Progenitor cell of endocrine pancreas (in vitro differentiated cells): ENCODE data around the gene ADCY10. TPM values are rescaled to one million over a fixed set of nuclear protein-coding genes. Genes with fewer than 3 reads are reported as not detected.
"Not testable (repeated sequence)": the region's sequence is repeated elsewhere in the genome, so short reads cannot be mapped to it uniquely, and the experiment has no call there.

Experiments used
- DNase-seq: peaks from one replicate; pipeline ENCODE4 v3.0.0; 2021; ENCODE audit warnings: low spot score; ENCODE audit not compliant: unreplicated experiment
- H3K27ac Mint-ChIP-seq: 2 replicates; pipeline ENCODE4 v1.8.0; 2021; ENCODE audit warnings: mild to moderate bottlenecking, moderate library complexity, mixed read lengths
- H3K27me3 Mint-ChIP-seq: 2 replicates; pipeline ENCODE4 v1.8.0; 2021; ENCODE audit warnings: mixed read lengths
- H3K36me3 Mint-ChIP-seq: 2 replicates; pipeline ENCODE4 v1.8.0; 2022; ENCODE audit warnings: mixed read lengths; ENCODE audit not compliant: insufficient read depth
- H3K4me1 Mint-ChIP-seq: 2 replicates; pipeline ENCODE4 v1.8.0; 2021; ENCODE audit warnings: low read depth, mixed read lengths
- H3K4me3 Mint-ChIP-seq: 2 replicates; pipeline ENCODE4 v1.8.0; 2021; ENCODE audit warnings: low read depth, mild to moderate bottlenecking, moderate library complexity, mixed read lengths
- H3K9me3 Mint-ChIP-seq: 2 replicates; pipeline ENCODE4 v1.8.0; 2021; ENCODE audit warnings: low read depth, mixed read lengths
- total RNA-seq: library from RNA; stranded (reverse); gene quantifications from 2 replicates; pipeline ENCODE4 v1.2.1, GENCODE V29; 2021
- TF ChIP-seq, protein P1 (sequence below): fragments of 200-600 bp; sonication (generic); IDR thresholded peaks from one replicate; pipeline ENCODE4 v1.5.0; 2021; ENCODE audit warnings: antibody characterized with exemption, mild to moderate bottlenecking; ENCODE audit not compliant: unreplicated experiment

ADCY10 gene
- total RNA-seq, 1 donor from 2014 or later: 0.60 TPM

DNA sequence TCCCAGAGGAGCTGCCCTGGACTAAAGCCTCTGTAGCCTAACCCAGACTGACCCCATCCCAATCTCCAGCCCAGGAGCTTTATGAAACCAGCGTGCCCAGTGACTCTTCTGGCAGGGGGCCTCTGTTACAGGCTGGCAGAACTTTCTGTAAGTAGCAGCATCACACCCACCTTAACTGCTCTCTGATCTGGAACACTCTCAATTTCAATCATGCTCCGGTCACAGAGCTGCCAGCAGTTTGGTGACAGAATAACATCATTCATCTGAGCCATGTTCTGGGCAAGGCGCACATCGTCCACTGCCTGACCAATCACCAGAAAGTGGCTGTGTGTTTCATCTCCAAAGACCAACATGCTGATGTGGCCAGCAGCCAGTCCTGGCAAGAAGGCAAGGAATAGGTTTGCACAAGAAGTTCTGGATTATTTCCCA is 14.7 kb downstream of the ADCY10 start:
- TF ChIP-seq, protein P1, sequence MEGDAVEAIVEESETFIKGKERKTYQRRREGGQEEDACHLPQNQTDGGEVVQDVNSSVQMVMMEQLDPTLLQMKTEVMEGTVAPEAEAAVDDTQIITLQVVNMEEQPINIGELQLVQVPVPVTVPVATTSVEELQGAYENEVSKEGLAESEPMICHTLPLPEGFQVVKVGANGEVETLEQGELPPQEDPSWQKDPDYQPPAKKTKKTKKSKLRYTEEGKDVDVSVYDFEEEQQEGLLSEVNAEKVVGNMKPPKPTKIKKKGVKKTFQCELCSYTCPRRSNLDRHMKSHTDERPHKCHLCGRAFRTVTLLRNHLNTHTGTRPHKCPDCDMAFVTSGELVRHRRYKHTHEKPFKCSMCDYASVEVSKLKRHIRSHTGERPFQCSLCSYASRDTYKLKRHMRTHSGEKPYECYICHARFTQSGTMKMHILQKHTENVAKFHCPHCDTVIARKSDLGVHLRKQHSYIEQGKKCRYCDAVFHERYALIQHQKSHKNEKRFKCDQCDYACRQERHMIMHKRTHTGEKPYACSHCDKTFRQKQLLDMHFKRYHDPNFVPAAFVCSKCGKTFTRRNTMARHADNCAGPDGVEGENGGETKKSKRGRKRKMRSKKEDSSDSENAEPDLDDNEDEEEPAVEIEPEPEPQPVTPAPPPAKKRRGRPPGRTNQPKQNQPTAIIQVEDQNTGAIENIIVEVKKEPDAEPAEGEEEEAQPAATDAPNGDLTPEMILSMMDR: no peak
- Mint-ChIP-seq H3K4me1 (peaks cover 5% of the 10 kb centered on the region), H3K36me3 (no peaks in the 10 kb centered on the region), H3K4me3 (no peak overlapping the region), H3K27ac (no peak overlapping the region), H3K9me3 (no peaks in the 10 kb centered on the region), H3K27me3 (no peaks in the 10 kb centered on the region)
- no peak for DNase-seq

DNA sequence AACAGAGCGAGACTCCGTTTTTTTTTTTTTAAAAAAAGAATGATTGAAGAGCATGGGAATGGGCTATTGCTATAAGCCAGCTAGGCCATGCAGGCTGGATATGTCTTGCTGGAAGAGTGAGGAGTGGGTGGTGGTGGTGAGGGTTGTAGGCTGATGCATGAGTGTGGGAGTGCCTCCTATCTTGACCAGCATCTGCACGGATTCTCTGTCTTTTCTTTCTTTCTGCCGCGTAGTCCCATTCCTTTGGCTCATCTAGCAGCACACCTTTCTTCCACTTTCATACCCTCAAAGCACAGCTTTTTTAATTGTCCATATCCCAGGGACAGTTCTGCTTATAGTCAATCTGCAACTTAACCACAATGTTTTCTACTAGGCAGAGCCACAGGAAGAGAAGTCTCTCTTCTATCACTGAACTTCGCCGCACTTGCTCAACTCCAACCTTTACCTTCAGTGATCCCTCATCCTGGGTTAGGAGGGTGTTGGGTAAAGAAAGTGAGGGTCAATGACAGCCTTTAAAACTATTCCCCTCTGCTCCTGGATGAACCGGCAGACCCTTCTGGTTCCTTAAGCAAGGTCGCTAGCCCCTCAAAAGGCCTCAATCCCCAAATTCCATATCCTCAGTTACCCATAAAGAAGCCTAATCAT is 15.2 kb downstream of the ADCY10 start:
- Mint-ChIP-seq H3K9me3 (no peaks in the 10 kb centered on the region), H3K4me3 (no peak overlapping the region), H3K4me1 (peaks cover 3% of the 10 kb centered on the region), H3K36me3 (no peaks in the 10 kb centered on the region), H3K27me3 (no peaks in the 10 kb centered on the region), H3K27ac (no peak overlapping the region)
- DNase-seq: no peak
- TF ChIP-seq, protein P1: no peak

DNA sequence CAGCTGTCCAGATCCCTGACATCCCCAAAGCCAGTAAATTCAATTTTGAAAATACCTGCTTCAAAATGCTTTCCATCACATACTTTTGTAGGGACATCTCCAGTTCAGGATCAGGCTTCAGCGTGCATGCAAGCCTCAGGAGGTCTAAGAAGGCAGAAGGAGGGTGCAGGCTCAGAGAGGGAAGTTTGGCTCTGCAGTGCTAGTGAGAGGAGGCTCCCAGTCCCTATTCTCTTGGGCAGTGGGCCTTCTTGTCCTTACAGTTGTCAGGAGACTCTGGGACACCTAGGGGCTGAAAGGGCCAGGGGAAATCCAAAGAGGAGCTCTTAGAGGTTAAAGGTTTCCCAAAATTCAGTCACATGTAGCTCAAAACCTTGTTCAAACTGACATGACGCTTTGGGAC is 20.1 kb downstream of the ADCY10 start:
- Mint-ChIP-seq H3K36me3 (no peaks in the 10 kb centered on the region), H3K4me3 (no peak overlapping the region), H3K9me3 (peaks cover 3% of the 10 kb centered on the region), H3K4me1 (no peaks in the 10 kb centered on the region), H3K27ac (no peak overlapping the region), H3K27me3 (no peaks in the 10 kb centered on the region)
- TF ChIP-seq, protein P1: no peak
- no peak for DNase-seq

DNA sequence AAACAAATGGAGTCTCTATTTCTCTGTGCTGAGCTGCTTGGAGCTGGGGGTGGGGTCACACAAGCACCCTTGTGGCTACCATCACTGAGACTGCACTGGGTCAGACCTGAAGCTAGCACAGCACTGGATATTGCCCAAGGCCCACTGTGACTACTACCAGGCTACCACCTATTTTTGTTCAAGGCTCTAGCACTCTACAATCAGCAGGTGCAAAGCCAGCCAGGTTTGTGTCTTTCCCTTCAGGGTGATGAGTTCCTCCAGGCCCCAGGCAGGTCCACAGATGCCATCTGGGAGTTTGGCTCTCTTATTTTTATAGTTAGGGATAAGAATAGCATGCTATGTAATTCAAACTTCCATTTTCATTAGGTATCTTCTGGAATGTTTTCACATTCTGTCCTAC is 23.5 kb downstream of the ADCY10 start:
- H3K27ac Mint-ChIP-seq: no peak overlapping the region
- no peak overlapping the region for H3K4me3 Mint-ChIP-seq

DNA sequence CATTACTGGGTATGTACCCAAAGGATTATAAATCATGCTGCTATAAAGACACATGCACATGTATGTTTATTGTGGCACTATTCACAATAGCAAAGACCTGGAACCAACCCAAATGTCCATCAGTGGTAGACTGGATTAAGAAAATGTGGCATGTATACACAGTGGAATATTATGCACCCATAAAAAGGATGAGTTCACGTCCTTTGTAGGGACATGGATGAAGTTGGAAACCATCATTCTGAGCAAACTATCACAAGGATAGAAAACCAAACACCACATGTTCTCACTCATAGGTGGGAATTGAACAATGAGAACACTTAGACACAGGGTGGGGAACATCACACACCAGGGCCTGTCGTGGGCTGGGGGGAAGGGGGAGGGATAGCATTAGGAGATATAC is 26.7 kb downstream of the ADCY10 start:
- peaks cover 18% of the 10 kb centered on the region for H3K9me3 Mint-ChIP-seq
- not testable (repeated sequence) for H3K4me3 Mint-ChIP-seq, H3K4me1 Mint-ChIP-seq, H3K27me3 Mint-ChIP-seq, H3K36me3 Mint-ChIP-seq, H3K27ac Mint-ChIP-seq, DNase-seq

More for the DNA sequence above, 23.5 kb downstream of the ADCY10 start:
- no peaks in the 10 kb centered on the region for H3K4me1 Mint-ChIP-seq
- TF ChIP-seq, protein P1: no peak
- H3K9me3 Mint-ChIP-seq: peaks cover 13% of the 10 kb centered on the region
- H3K27me3 Mint-ChIP-seq: no peaks in the 10 kb centered on the region
- H3K36me3 Mint-ChIP-seq: no peaks in the 10 kb centered on the region
- no peak for DNase-seq

DNA sequence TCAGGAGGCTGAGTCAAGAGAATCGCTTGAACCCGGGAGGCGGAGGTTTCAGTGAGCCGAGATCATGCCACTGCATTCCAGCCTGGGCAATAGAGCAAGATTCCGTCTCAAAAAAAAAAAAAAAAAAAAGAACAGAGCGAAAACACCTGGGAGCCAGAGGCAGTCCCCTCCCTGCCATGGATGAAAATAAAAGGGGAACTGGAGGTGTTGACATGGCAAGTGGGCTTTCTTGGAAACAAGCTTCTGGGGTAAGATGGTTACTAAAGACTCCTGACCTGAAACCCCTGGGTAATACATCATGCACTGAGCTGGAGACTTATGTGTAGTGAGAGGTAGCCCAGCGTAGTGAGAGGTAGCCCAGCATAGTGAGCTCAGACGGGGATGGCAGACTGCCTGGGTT is 31.6 kb downstream of the ADCY10 start:
- Mint-ChIP-seq H3K4me1 (peaks cover 1% of the 10 kb centered on the region), H3K27me3 (no peaks in the 10 kb centered on the region), H3K4me3 (no peak overlapping the region), H3K9me3 (peaks cover 9% of the 10 kb centered on the region), H3K36me3 (no peaks in the 10 kb centered on the region), H3K27ac (no peak overlapping the region)
- DNase-seq: no peak
- TF ChIP-seq, protein P1: no peak
